ENCODE results near the gene CTSZ.

- TF ChIP-seq ZNF70 (CRISPR knock-in tag; IDR thresholded peaks at IDR 0.05), result 0 out of 2 replicates have a peak, but pooled peaks have one; percentile 35
- TF ChIP-seq TOX (CRISPR knock-in tag; IDR thresholded peaks at IDR 0.05; ENCODE audit: borderline replicate concordance), result no peak
- no peak for TF ChIP-seq PATZ1 (CRISPR knock-in tag; IDR thresholded peaks at IDR 0.05; ENCODE audit: borderline replicate concordance)
- no peak for TF ChIP-seq TCF4 (CRISPR knock-in tag; IDR thresholded peaks at IDR 0.05; ENCODE audit: borderline replicate concordance)
- no peak for TF ChIP-seq BACH2 (CRISPR knock-in tag; IDR thresholded peaks at IDR 0.05; ENCODE audit: borderline replicate concordance)
- no peak for TF ChIP-seq ZFP3 (CRISPR knock-in tag; IDR thresholded peaks at IDR 0.05)
- no peak for TF ChIP-seq GLIS3 (CRISPR knock-in tag; IDR thresholded peaks at IDR 0.05)
- no peak for TF ChIP-seq ARNTL (CRISPR knock-in tag; IDR thresholded peaks at IDR 0.05; ENCODE audit: borderline replicate concordance, low read depth)
- no peak for TF ChIP-seq CSRNP3 (CRISPR knock-in tag; IDR thresholded peaks at IDR 0.05)
- peak; percentile 73; the same call in 1 of the 2 replicates for TF ChIP-seq CSDC2 (CRISPR knock-in tag; IDR thresholded peaks at IDR 0.05)
- no peak for TF ChIP-seq RARB (CRISPR knock-in tag; IDR thresholded peaks at IDR 0.05)
- TF ChIP-seq ZNF8 (CRISPR knock-in tag; IDR thresholded peaks at IDR 0.05), result no peak
- TF ChIP-seq PPARA (CRISPR knock-in tag; IDR thresholded peaks at IDR 0.05; ENCODE audit: borderline replicate concordance), result no peak
Observed at GRCh38 chr20:58980711-58981627, 26.1 kb downstream of the CTSZ start, which contains the start of gene NELFCD.

All from SK-N-SH treated with all-trans-retinoic acid at 6 μM for 48 hours (cell line).